MM.1S (cell line): ENCODE data around the gene MOCS2.

Experiments
- DNase-seq: peaks from one replicate; pipeline ENCODE4 v3.0.0-alpha.2; 2015
- H2AFZ ChIP-seq: fragments of 300-600 bp; sonication (generic); 2 replicates; pipeline ENCODE4 v1.6.0; 2016; ENCODE audit warnings: antibody characterized with exemption, low read length
- H3F3A ChIP-seq: fragments of 300-600 bp; sonication (generic); 2 replicates; pipeline ENCODE4 v1.6.1; 2016; ENCODE audit warnings: mild to moderate bottlenecking, antibody characterized with exemption, low read length, moderate library complexity, mixed read lengths; ENCODE audit not compliant: insufficient read depth
- H3K27ac ChIP-seq: fragments of 300-600 bp; sonication (generic); 2 replicates; pipeline ENCODE4 v1.5.1; 2016; ENCODE audit warnings: mild to moderate bottlenecking, low read length
- H3K27me3 ChIP-seq: fragments of 300-600 bp; sonication (generic); replicated peaks from 2 replicates; pipeline ENCODE4 v1.6.0; 2016; ENCODE audit warnings: low read length; ENCODE audit not compliant: insufficient read depth
- H3K36me3 ChIP-seq: fragments of 300-600 bp; sonication (generic); replicated peaks from 2 replicates; pipeline ENCODE4 v1.6.1; 2016; ENCODE audit warnings: mild to moderate bottlenecking, low read length, mixed read lengths; ENCODE audit not compliant: insufficient read depth
- H3K4me1 ChIP-seq: fragments of 300-600 bp; sonication (generic); 2 replicates; pipeline ENCODE4 v1.6.1; 2016; ENCODE audit warnings: low read length, mixed read lengths
- H3K4me2 ChIP-seq: fragments of 300-600 bp; sonication (generic); 2 replicates; pipeline ENCODE4 v1.6.0; 2016; ENCODE audit warnings: low read depth, low read length
- H3K4me3 ChIP-seq: fragments of 300-600 bp; sonication (generic); 2 replicates; pipeline ENCODE4 v1.5.1; 2016; ENCODE audit warnings: low read length, mixed read lengths
- H3K79me2 ChIP-seq: fragments of 300-600 bp; sonication (generic); 2 replicates; pipeline ENCODE4 v1.6.1; 2016; ENCODE audit warnings: mixed run types, low read length, mixed read lengths
- H3K9ac ChIP-seq: fragments of 300-600 bp; sonication (generic); 2 replicates; pipeline ENCODE4 v1.6.1; 2016; ENCODE audit warnings: low read length, mixed read lengths
- H3K9me2 ChIP-seq: fragments of 300-600 bp; sonication (generic); replicated peaks from 2 replicates; pipeline ENCODE4 v1.6.1; 2016; ENCODE audit warnings: mild to moderate bottlenecking, low read length, mixed read lengths; ENCODE audit not compliant: insufficient read depth
- H3K9me3 ChIP-seq: fragments of 300-600 bp; sonication (generic); replicated peaks from 2 replicates; pipeline ENCODE4 v1.6.1; 2016; ENCODE audit warnings: mild to moderate bottlenecking, low read length, mixed read lengths; ENCODE audit not compliant: insufficient read depth
- H4K20me1 ChIP-seq: fragments of 300-600 bp; sonication (generic); 2 replicates; pipeline ENCODE4 v1.6.1; 2016; ENCODE audit warnings: mild to moderate bottlenecking, low read length, moderate library complexity, mixed read lengths; ENCODE audit not compliant: insufficient read depth
- CTCF ChIP-seq: fragments of 300-600 bp; sonication (generic); IDR thresholded peaks from 2 replicates; pipeline ENCODE4 v1.5.1; 2016; ENCODE audit warnings: antibody characterized with exemption, low read length, mixed read lengths
- EZH2 ChIP-seq: fragments of 300-600 bp; sonication (generic); optimal IDR thresholded peaks from 2 replicates; pipeline ENCODE3; 2017; ENCODE audit warnings: low read depth, mild to moderate bottlenecking, antibody characterized with exemption, low read length, mixed read lengths
- EZH2phosphoT487 ChIP-seq: fragments of 300-600 bp; sonication (generic); IDR thresholded peaks from 2 replicates; pipeline ENCODE4 v1.6.1; 2018; ENCODE audit warnings: antibody characterized with exemption, low read length

The MOCS2 gene

GRCh38 chr5:53063791-53064190, 45.8 kb downstream of the MOCS2 start:
- no peaks in the 10 kb centered on the region for H3K79me2 ChIP-seq
- no peaks in the 10 kb centered on the region for H4K20me1 ChIP-seq
- TF ChIP-seq CTCF (no peak), EZH2 (no peak), EZH2phosphoT487 (no peak)
- H3F3A ChIP-seq = no peaks in the 10 kb centered on the region
- H3K36me3 ChIP-seq = no peaks in the 10 kb centered on the region
- H3K4me3 ChIP-seq = no peak overlapping the region
- no peaks in the 10 kb centered on the region for H3K9me2 ChIP-seq
- H3K4me2 ChIP-seq = no peak overlapping the region
- H3K27me3 ChIP-seq = no peaks in the 10 kb centered on the region
- no peak overlapping the region for H3K9ac ChIP-seq
- no peaks in the 10 kb centered on the region for H3K4me1 ChIP-seq
- no peak overlapping the region for H2AFZ ChIP-seq
- no peaks in the 10 kb centered on the region for H3K9me3 ChIP-seq
- DNase-seq = no peak
- H3K27ac ChIP-seq = no peak overlapping the region

- no peaks in the 10 kb centered on the region for H3K36me3 ChIP-seq
- no peaks in the 10 kb centered on the region for H3K4me1 ChIP-seq
- H3K9me3 ChIP-seq = no peaks in the 10 kb centered on the region
- no peak overlapping the region for H2AFZ ChIP-seq
- no peak for DNase-seq
- H3F3A ChIP-seq = no peaks in the 10 kb centered on the region
- no peaks in the 10 kb centered on the region for H3K27me3 ChIP-seq
- H4K20me1 ChIP-seq = no peaks in the 10 kb centered on the region
- H3K27ac ChIP-seq = no peak overlapping the region
- H3K4me3 ChIP-seq = no peak overlapping the region
- H3K9ac ChIP-seq = no peak overlapping the region
- TF ChIP-seq CTCF (no peak), EZH2 (no peak), EZH2phosphoT487 (no peak)
- H3K9me2 ChIP-seq = no peaks in the 10 kb centered on the region
- no peak overlapping the region for H3K4me2 ChIP-seq
- no peaks in the 10 kb centered on the region for H3K79me2 ChIP-seq
Observed at GRCh38 chr5:53063176-53063575, 46.4 kb downstream of the MOCS2 start.

GRCh38 chr5:53059281-53059680, 50.3 kb downstream of the MOCS2 start:
- no peaks in the 10 kb centered on the region for H3K36me3 ChIP-seq
- no peaks in the 10 kb centered on the region for H3K9me2 ChIP-seq
- no peak overlapping the region for H3K27ac ChIP-seq
- no peaks in the 10 kb centered on the region for H3K9me3 ChIP-seq
- TF ChIP-seq EZH2 = no peak
- no peak for TF ChIP-seq EZH2phosphoT487
- no peak for TF ChIP-seq CTCF
- H3K4me1 ChIP-seq = no peaks in the 10 kb centered on the region
- H3K4me2 ChIP-seq = no peak overlapping the region
- no peak for DNase-seq
- no peak overlapping the region for H3K4me3 ChIP-seq
- no peaks in the 10 kb centered on the region for H3K79me2 ChIP-seq
- H3F3A ChIP-seq = no peaks in the 10 kb centered on the region
- H3K9ac ChIP-seq = no peak overlapping the region
- no peak overlapping the region for H2AFZ ChIP-seq
- H3K27me3 ChIP-seq = no peaks in the 10 kb centered on the region
- H4K20me1 ChIP-seq = no peaks in the 10 kb centered on the region
